Measurements from ENCODE around the gene BAZ2B.

The BAZ2B gene

DNA sequence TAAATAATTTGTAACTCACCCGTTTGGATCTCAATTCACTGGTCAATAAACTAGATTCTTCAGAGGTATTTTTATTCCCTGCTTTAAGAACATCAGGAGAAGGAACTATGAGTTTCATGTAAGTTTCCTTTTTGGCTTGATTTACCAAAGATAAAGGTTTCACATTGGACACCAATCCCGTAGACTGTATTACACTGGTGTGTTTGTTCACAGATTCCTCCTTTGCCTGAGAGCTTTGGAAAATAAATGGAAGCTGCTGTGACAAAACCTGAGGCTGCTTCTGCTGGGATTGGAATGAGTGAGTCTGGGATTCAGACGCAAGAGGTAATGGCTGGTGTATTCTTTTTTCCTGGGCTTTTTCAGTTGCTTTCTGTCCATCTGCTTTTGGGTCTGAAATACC, 178.1 kb downstream of the BAZ2B start:
- DNase-seq (ENCODE audit: low spot score) = no peak
- ChIA-PET POLR2A (ENCODE audit: low non-redundant PET) (no interaction called here), CTCF (interaction anchor here (0.6 kb wide), 2 partner anchors 353 to 728 kb away, joined by 3 to 4 read pairs; no protein-coding TSS in a partner anchor)
- TF ChIP-seq CTCF (conservative IDR thresholded peaks at IDR 0.05; ENCODE audit: low read depth) = no peak
- H3K27ac ChIP-seq = no peak overlapping the region

- ChIA-PET CTCF (interaction anchor here (0.7 kb wide), 1 partner anchor 992 kb away, joined by 7 read pairs; no protein-coding TSS in a partner anchor), POLR2A (ENCODE audit: low non-redundant PET) (no interaction called here)
- DNase-seq (ENCODE audit: low spot score) = no peak
- no peak overlapping the region for H3K27ac ChIP-seq
- no peak for TF ChIP-seq CTCF (conservative IDR thresholded peaks at IDR 0.05; ENCODE audit: low read depth)
Observed at GRCh38 chr2:159432610-159433009, 183.7 kb downstream of the BAZ2B start.

- POLR2A ChIA-PET (ENCODE audit: low non-redundant PET) = no interaction called here
- no peak for TF ChIP-seq CTCF (conservative IDR thresholded peaks at IDR 0.05; ENCODE audit: low read depth)
- H3K27ac ChIP-seq = no peak overlapping the region
- DNase-seq (ENCODE audit: low spot score) = no peak
- CTCF ChIA-PET = interaction anchor here (0.6 to 0.7 kb wide), 2 partner anchors 12 to 37 kb away, joined by 3 to 4 read pairs; no protein-coding TSS in a partner anchor
Observed at GRCh38 chr2:159427048-159427447, 189.3 kb downstream of the BAZ2B start.

DNA sequence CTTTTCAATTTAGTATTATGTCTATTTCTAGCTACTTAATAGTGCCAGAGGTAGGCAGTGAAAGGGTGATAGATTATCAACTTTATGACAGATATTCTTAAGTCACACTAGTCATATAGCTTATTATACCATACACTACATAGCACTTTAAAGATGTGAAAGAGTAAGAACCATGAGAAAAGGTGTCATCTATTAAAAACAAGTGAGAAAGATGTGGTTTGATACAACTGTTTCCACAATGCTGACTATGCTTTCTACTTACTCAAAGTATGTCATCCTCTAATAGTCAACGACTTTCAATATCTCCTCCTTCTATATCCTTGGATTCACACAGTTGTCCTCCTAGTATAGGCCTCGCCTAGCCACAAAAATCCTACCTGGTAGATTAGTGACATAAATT, 196.9 kb downstream of the BAZ2B start:
- POLR2A ChIA-PET (ENCODE audit: low non-redundant PET) = no interaction called here
- H3K27ac ChIP-seq = no peak overlapping the region
- CTCF ChIA-PET = interaction anchor here (0.7 kb wide), 1 partner anchor 21 kb away, joined by 3 read pairs; no protein-coding TSS in a partner anchor
- no peak for TF ChIP-seq CTCF (conservative IDR thresholded peaks at IDR 0.05; ENCODE audit: low read depth)
- no peak for DNase-seq (ENCODE audit: low spot score)

DNA sequence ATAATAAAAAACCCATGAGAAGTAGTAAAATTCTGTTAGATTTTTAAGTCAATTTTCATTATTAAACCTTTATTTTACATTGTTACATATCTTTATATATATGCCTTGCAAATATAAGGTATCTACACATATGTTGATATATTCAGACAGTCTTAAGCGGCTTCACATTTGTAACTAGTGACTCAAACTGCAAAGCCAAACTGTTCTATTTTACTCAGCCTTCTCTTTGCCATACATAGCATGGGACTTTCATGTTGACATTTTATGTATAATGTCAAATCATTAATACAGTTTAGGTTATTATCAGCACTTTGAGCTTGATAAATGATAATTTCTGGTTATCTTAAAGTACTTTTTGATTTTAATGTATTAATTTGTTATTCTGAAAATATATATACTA, 204.9 kb downstream of the BAZ2B start:
- no peak overlapping the region for H3K27ac ChIP-seq
- ChIA-PET POLR2A (ENCODE audit: low non-redundant PET) (no interaction called here), CTCF (no interaction called here)
- no peak for DNase-seq (ENCODE audit: low spot score)
- no peak for TF ChIP-seq CTCF (conservative IDR thresholded peaks at IDR 0.05; ENCODE audit: low read depth)

- DNase-seq (ENCODE audit: low spot score) = no peak
- POLR2A ChIA-PET (ENCODE audit: low non-redundant PET) = no interaction called here
Observed at GRCh38 chr2:159410276-159410675, 206.1 kb downstream of the BAZ2B start.

More at GRCh38 chr2:159410276-159410675, 206.1 kb downstream of the BAZ2B start:
- no peak for TF ChIP-seq CTCF (conservative IDR thresholded peaks at IDR 0.05; ENCODE audit: low read depth)
- CTCF ChIA-PET = no interaction called here
- H3K27ac ChIP-seq = no peak overlapping the region
